ENCODE data around the gene MICAL2. TPM values are rescaled to one million over a fixed set of nuclear protein-coding genes. Genes with fewer than 3 reads are reported as not detected.

The MICAL2 gene
- total RNA-seq, 1 donor from 2014 or later, result 197 TPM

GRCh38 chr11:12266943-12267342 lies 156.6 kb downstream of the MICAL2 start:
- DNase-seq (no peak), ATAC-seq (no peak)
- no peak for TF ChIP-seq CTCF (IDR thresholded peaks at IDR 0.05)
- H3K36me3 ChIP-seq, result peaks cover 25% of the 10 kb centered on the region
- no peak overlapping the region for H3K27ac ChIP-seq
- no peaks in the 10 kb centered on the region for H3K9me3 ChIP-seq
- intact Hi-C loops (cut with DNase I), result no loop called here
- peaks cover 19% of the 10 kb centered on the region for H3K4me1 ChIP-seq
- H3K4me3 ChIP-seq, result no peak overlapping the region
- H3K27me3 ChIP-seq, result no peaks in the 10 kb centered on the region

GRCh38 chr11:12267921-12268320 lies 157.5 kb downstream of the MICAL2 start:
- H3K4me3 ChIP-seq, result no peak overlapping the region
- ATAC-seq (no peak), DNase-seq (no peak)
- intact Hi-C loops (cut with DNase I), result no loop called here
- peaks cover 17% of the 10 kb centered on the region for H3K36me3 ChIP-seq
- no peaks in the 10 kb centered on the region for H3K27me3 ChIP-seq
- H3K4me1 ChIP-seq, result peaks cover 19% of the 10 kb centered on the region
- H3K9me3 ChIP-seq, result no peaks in the 10 kb centered on the region
- no peak overlapping the region for H3K27ac ChIP-seq
- no peak for TF ChIP-seq CTCF (IDR thresholded peaks at IDR 0.05)

DNA sequence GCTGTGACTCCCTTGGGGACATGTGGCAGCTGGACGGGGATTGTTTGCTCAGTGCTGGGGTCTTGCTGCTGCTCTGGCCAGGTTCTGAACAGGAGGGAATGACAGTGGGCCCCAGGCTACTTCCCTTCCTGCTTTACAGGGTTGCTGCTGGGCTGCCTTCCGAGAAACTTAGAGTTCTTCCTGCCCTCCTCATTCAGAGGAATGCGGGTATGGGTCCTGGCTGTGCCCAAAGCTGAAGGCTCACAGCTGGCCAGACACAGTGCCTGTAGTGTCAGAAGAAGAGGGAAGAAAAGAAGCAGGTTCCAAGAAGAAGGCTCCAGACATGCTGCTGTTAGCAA lies 158.7 kb downstream of the MICAL2 start:
- no peak for TF ChIP-seq CTCF (IDR thresholded peaks at IDR 0.05)
- H3K4me3 ChIP-seq, result no peak overlapping the region
- peaks cover 6% of the 10 kb centered on the region for H3K36me3 ChIP-seq
- ATAC-seq (peak; percentile 72), DNase-seq (no peak)
- intact Hi-C loops (cut with DNase I), result no loop called here
- no peaks in the 10 kb centered on the region for H3K9me3 ChIP-seq
- no peaks in the 10 kb centered on the region for H3K27me3 ChIP-seq
- H3K4me1 ChIP-seq, result peaks cover 19% of the 10 kb centered on the region
- peak overlapping the region; percentile 36 for H3K27ac ChIP-seq

- intact Hi-C loops (cut with DNase I), result loop anchor here (10.0 kb wide), 1 partner anchor 475 kb away; no protein-coding TSS in a partner anchor
- H3K4me1 ChIP-seq, result peaks cover 19% of the 10 kb centered on the region
- DNase-seq, result no peak
- TF ChIP-seq CTCF (IDR thresholded peaks at IDR 0.05), result no peak
- peaks cover under 1% of the 10 kb centered on the region for H3K36me3 ChIP-seq
- ATAC-seq, result peak; percentile 18
- no peaks in the 10 kb centered on the region for H3K9me3 ChIP-seq
- H3K27ac ChIP-seq, result peak overlapping the region; percentile 36
- H3K4me3 ChIP-seq, result no peak overlapping the region
- no peaks in the 10 kb centered on the region for H3K27me3 ChIP-seq
Observed at GRCh38 chr11:12269446-12270214, 159.2 kb downstream of the MICAL2 start.

- Histone ChIP-seq H3K36me3 (no peaks in the 10 kb centered on the region), H3K27me3 (no peaks in the 10 kb centered on the region), H3K9me3 (no peaks in the 10 kb centered on the region), H3K4me3 (no peak overlapping the region), H3K4me1 (peaks cover 19% of the 10 kb centered on the region), H3K27ac (no peak overlapping the region)
- no peak for DNase-seq
- no peak for TF ChIP-seq CTCF (IDR thresholded peaks at IDR 0.05)
- ATAC-seq, result no peak
- intact Hi-C loops (cut with DNase I), result loop anchor here (10.0 kb wide), 1 partner anchor 476 kb away; no protein-coding TSS in a partner anchor
Observed at GRCh38 chr11:12270215-12270797, 159.9 kb downstream of the MICAL2 start.

Data from upper lobe of right lung (tissue), 1 donor.